HepG2 (cell line): ENCODE results near the gene THBS1. TPM values are rescaled to one million over a fixed set of nuclear protein-coding genes. Genes with fewer than 3 reads are reported as not detected.

Source experiments
- FOXA3 ChIP-seq: IDR thresholded peaks from 2 replicates; pipeline ENCODE4 v1.6.1; 2016; ENCODE audit warnings: missing genetic modification reagents, missing compliant biosample characterization
- GABPB1 ChIP-seq: IDR thresholded peaks from 2 replicates; pipeline ENCODE4 v1.6.1; 2016; ENCODE audit warnings: mild to moderate bottlenecking, missing genetic modification reagents, moderate library complexity, missing compliant biosample characterization
- GATAD1 ChIP-seq: IDR thresholded peaks from 2 replicates; pipeline ENCODE4 v1.6.1; 2016; ENCODE audit warnings: missing genetic modification reagents, missing compliant biosample characterization
- HDAC2 ChIP-seq: sonication (generic); formaldehyde crosslinking; IDR thresholded peaks from 2 replicates; pipeline ENCODE4 v1.4.0; 2020; ENCODE audit warnings: missing genetic modification reagents
- HOXA3 ChIP-seq: sonication (generic); formaldehyde crosslinking; IDR thresholded peaks from 2 replicates; pipeline ENCODE4 v1.5.0; 2020; ENCODE audit warnings: missing genetic modification reagents
- KDM4B ChIP-seq: sonication (generic); formaldehyde crosslinking; IDR thresholded peaks from 2 replicates; pipeline ENCODE4 v1.4.0; 2020; ENCODE audit warnings: missing genetic modification reagents
- RARA ChIP-seq: IDR thresholded peaks from 2 replicates; pipeline ENCODE4 v1.6.1; 2016; ENCODE audit warnings: missing genetic modification reagents, missing compliant biosample characterization
- SMYD3 ChIP-seq: sonication (generic); formaldehyde crosslinking; IDR thresholded peaks from 2 replicates; pipeline ENCODE4 v1.8.1; 2023; ENCODE audit warnings: mild to moderate bottlenecking, missing genetic modification reagents
- TEAD3 ChIP-seq: optimal IDR thresholded peaks from 2 replicates; pipeline ENCODE3; 2016; ENCODE audit warnings: borderline replicate concordance
- XRCC5 ChIP-seq: fragments of 200-400 bp; formaldehyde crosslinking; optimal IDR thresholded peaks from 2 replicates; pipeline ENCODE3; 2017; ENCODE audit warnings: mild to moderate bottlenecking, low read length
- ZEB1 ChIP-seq: IDR thresholded peaks from 2 replicates; pipeline ENCODE4 v1.6.1; 2012; ENCODE audit warnings: mild to moderate bottlenecking, low read depth, inconsistent platforms; ENCODE audit not compliant: insufficient replicate concordance
- ZMYM4 ChIP-seq: sonication (generic); formaldehyde crosslinking; IDR thresholded peaks from 2 replicates; pipeline ENCODE4 v1.8.1; 2023; ENCODE audit warnings: mild to moderate bottlenecking, missing genetic modification reagents
- ZNF3 ChIP-seq: IDR thresholded peaks from 2 replicates; pipeline ENCODE4 v1.7.0; 2017; ENCODE audit warnings: inconsistent platforms
- ZNF431 ChIP-seq: sonication (generic); formaldehyde crosslinking; IDR thresholded peaks from 2 replicates; pipeline ENCODE4 v1.9.0; 2022; ENCODE audit warnings: missing genetic modification reagents, low read depth, mild to moderate bottlenecking, borderline replicate concordance
- ZNF552 ChIP-seq: sonication (generic); formaldehyde crosslinking; IDR thresholded peaks from 2 replicates; pipeline ENCODE4 v1.9.0; 2022; ENCODE audit warnings: missing genetic modification reagents, mild to moderate bottlenecking, borderline replicate concordance
- ZNF614 ChIP-seq: IDR thresholded peaks from 2 replicates; pipeline ENCODE4 v1.6.1; 2018; ENCODE audit warnings: missing biosample characterization, missing genetic modification reagents, inconsistent platforms, borderline replicate concordance
- ZNF644 ChIP-seq: IDR thresholded peaks from 2 replicates; pipeline ENCODE4 v1.6.1; 2016; ENCODE audit warnings: low read depth
- polyA plus RNA-seq, 8 experiments: library from polyadenylated mRNA; depleted of rRNA in 3 of 8; stranded (reverse) in 7 of 8; unstranded in 1 of 8; fragments of >200 nt; fragmentation: Illumina TruSeq in 4 of 8; extraction: Trizol in 4 of 8; gene quantifications; 2 replicates each; pipeline versions ENCODE4 v1.2.1 to v1.2.3, GENCODE V29; 2011 to 2016; ENCODE audit warnings: low read depth in 4 of 8, missing spikeins in 1 of 8, mixed read lengths in 1 of 8; ENCODE audit not compliant: insufficient read depth in 1 of 8
- total RNA-seq, 5 experiments: library from RNA; depleted of rRNA; stranded (reverse); fragments of >200 nt; fragmentation: Illumina TruSeq; extraction: Trizol; gene quantifications; 2 replicates each; pipeline ENCODE4 v1.2.3, GENCODE V29; 2016; ENCODE audit warnings: low read depth in 1 of 5
- TF ChIP-seq, protein P1 (sequence below): IDR thresholded peaks from 2 replicates; pipeline ENCODE4 v1.6.1; 2016; ENCODE audit warnings: low read depth
- TF ChIP-seq, protein P2 (sequence below): sonication (generic); formaldehyde crosslinking; conservative IDR thresholded peaks from 2 replicates; pipeline ENCODE4 v1.4.0; 2020; ENCODE audit warnings: missing genetic modification reagents
- TF ChIP-seq, protein P3 (sequence below): IDR thresholded peaks from 2 replicates; pipeline ENCODE4 v1.6.1; 2012; ENCODE audit warnings: inconsistent platforms
- TF ChIP-seq, protein P4 (sequence below): sonication (generic); formaldehyde crosslinking; IDR thresholded peaks from 2 replicates; pipeline ENCODE4 v1.8.0; 2022; ENCODE audit warnings: missing genetic modification reagents, mild to moderate bottlenecking, moderate library complexity, borderline replicate concordance
- TF ChIP-seq, protein P5 (sequence below): sonication (generic); formaldehyde crosslinking; IDR thresholded peaks from 2 replicates; pipeline ENCODE4 v1.4.0; 2020; ENCODE audit warnings: missing genetic modification reagents

Gene THBS1
- total and polyA plus RNA-seq, 2 of the 13 experiments (the other 11 are each of a cell fraction or from before 2014, with no cell fraction given): 54.7 to 67.1 TPM

DNA sequence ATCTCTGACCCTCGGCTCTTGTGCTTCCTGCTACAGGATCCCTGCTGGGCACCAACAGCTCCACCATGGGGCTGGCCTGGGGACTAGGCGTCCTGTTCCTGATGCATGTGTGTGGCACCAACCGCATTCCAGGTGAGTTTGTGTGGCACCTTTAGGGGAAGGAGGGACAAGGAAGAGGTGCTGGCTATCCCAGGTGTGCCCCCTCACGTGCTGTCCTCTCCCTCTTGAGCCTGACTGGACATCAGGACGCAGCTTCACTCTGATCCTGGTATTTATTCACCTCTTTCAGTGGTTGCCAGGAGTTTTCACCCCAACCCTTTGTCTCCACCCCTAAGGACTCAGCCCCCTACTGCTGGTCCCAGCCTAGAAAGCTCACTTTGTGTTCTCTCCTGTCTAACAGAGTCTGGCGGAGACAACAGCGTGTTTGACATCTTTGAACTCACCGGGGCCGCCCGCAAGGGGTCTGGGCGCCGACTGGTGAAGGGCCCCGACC lies 960 bp downstream of the THBS1 start (continued):
- TF ChIP-seq FOXA3 (CRISPR knock-in tag) (0 out of 2 replicates have a peak, but pooled peaks have one; percentile 19), SMYD3 (CRISPR knock-in tag) (no peak), ZNF614 (CRISPR knock-in tag) (0 out of 2 replicates have a peak, but pooled peaks have one; percentile 46), ZEB1 (no peak), XRCC5 (peak; percentile 41), TEAD3 (CRISPR knock-in tag) (peak; percentile 88), KDM4B (peak; percentile 46; the same call in 1 of the 2 replicates), HOXA3 (CRISPR knock-in tag) (0 out of 2 replicates have a peak, but pooled peaks have one; percentile 24), ZNF552 (0 out of 2 replicates have a peak, but pooled peaks have one; percentile 40), RARA (CRISPR knock-in tag) (peak; percentile 46; the same call in 1 of the 2 replicates), HDAC2 (CRISPR knock-in tag) (0 out of 2 replicates have a peak, but pooled peaks have one; percentile 46), ZNF3 (CRISPR knock-in tag) (no peak), ZMYM4 (CRISPR knock-in tag) (peak; percentile 74; the same call in 1 of the 2 replicates), GATAD1 (CRISPR knock-in tag) (peak; percentile 69), ZNF431 (CRISPR knock-in tag) (0 out of 2 replicates have a peak, but pooled peaks have one; percentile 29), ZNF644 (CRISPR knock-in tag) (peak; percentile 61; the same call in 1 of the 2 replicates), GABPB1 (peak; percentile 47; the same call in 1 of the 2 replicates)
- TF ChIP-seq, protein P1, sequence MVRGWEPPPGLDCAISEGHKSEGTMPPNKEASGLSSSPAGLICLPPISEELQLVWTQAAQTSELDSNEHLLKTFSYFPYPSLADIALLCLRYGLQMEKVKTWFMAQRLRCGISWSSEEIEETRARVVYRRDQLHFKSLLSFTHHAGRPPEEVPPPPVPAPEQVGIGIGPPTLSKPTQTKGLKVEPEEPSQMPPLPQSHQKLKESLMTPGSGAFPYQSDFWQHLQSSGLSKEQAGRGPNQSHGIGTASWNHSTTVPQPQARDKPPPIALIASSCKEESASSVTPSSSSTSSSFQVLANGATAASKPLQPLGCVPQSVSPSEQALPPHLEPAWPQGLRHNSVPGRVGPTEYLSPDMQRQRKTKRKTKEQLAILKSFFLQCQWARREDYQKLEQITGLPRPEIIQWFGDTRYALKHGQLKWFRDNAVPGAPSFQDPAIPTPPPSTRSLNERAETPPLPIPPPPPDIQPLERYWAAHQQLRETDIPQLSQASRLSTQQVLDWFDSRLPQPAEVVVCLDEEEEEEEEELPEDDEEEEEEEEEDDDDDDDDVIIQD (CRISPR knock-in tag): peak; percentile 62; the same call in 1 of the 2 replicates
- TF ChIP-seq, protein P2, sequence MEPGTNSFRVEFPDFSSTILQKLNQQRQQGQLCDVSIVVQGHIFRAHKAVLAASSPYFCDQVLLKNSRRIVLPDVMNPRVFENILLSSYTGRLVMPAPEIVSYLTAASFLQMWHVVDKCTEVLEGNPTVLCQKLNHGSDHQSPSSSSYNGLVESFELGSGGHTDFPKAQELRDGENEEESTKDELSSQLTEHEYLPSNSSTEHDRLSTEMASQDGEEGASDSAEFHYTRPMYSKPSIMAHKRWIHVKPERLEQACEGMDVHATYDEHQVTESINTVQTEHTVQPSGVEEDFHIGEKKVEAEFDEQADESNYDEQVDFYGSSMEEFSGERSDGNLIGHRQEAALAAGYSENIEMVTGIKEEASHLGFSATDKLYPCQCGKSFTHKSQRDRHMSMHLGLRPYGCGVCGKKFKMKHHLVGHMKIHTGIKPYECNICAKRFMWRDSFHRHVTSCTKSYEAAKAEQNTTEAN (CRISPR knock-in tag): no peak
- TF ChIP-seq, protein P3, sequence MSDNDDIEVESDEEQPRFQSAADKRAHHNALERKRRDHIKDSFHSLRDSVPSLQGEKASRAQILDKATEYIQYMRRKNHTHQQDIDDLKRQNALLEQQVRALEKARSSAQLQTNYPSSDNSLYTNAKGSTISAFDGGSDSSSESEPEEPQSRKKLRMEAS: 0 out of 2 replicates have a peak, but pooled peaks have one; percentile 16
- TF ChIP-seq, protein P4, sequence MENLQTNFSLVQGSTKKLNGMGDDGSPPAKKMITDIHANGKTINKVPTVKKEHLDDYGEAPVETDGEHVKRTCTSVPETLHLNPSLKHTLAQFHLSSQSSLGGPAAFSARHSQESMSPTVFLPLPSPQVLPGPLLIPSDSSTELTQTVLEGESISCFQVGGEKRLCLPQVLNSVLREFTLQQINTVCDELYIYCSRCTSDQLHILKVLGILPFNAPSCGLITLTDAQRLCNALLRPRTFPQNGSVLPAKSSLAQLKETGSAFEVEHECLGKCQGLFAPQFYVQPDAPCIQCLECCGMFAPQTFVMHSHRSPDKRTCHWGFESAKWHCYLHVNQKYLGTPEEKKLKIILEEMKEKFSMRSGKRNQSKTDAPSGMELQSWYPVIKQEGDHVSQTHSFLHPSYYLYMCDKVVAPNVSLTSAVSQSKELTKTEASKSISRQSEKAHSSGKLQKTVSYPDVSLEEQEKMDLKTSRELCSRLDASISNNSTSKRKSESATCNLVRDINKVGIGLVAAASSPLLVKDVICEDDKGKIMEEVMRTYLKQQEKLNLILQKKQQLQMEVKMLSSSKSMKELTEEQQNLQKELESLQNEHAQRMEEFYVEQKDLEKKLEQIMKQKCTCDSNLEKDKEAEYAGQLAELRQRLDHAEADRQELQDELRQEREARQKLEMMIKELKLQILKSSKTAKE (CRISPR knock-in tag): 0 out of 2 replicates have a peak, but pooled peaks have one; percentile 28
- TF ChIP-seq, protein P5, sequence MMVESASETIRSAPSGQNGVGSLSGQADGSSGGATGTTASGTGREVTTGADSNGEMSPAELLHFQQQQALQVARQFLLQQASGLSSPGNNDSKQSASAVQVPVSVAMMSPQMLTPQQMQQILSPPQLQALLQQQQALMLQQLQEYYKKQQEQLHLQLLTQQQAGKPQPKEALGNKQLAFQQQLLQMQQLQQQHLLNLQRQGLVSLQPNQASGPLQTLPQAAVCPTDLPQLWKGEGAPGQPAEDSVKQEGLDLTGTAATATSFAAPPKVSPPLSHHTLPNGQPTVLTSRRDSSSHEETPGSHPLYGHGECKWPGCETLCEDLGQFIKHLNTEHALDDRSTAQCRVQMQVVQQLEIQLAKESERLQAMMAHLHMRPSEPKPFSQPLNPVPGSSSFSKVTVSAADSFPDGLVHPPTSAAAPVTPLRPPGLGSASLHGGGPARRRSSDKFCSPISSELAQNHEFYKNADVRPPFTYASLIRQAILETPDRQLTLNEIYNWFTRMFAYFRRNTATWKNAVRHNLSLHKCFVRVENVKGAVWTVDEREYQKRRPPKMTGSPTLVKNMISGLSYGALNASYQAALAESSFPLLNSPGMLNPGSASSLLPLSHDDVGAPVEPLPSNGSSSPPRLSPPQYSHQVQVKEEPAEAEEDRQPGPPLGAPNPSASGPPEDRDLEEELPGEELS (CRISPR knock-in tag): 0 out of 2 replicates have a peak, but pooled peaks have one; percentile 5
